Measurements from ENCODE around the gene XRCC3. TPM values are rescaled to one million over a fixed set of nuclear protein-coding genes. Genes with fewer than 3 reads are reported as not detected.

The XRCC3 gene
- total and polyA plus RNA-seq, 10 of the 15 experiments (the other 5 are each of a cell fraction or from before 2014, with no cell fraction given): 0.37 to 52.0 (median 26.8) TPM

DNA sequence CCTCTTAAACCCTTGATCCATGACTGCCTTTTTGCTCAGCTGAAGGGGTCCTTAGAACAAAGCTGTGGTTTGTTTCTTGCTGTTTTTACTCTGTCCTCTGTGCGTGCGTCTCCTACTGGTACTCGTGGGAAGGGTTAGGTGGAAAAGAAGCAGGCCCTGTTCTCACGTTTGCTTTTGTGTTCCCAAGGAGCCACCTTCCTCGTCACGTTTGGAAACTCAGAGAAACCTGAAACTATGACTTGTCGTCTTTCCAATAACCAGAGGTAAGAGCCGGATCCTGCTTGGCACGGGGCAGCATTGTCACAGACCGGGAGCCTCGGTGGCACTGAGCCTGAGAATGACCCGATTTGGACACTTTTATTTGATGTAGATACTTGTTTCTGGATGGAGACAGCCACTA lies 13.5 kb upstream of the XRCC3 start (continued):
- TF ChIP-seq HDGF (IDR thresholded peaks at IDR 0.05) (no peak), RELA (IDR thresholded peaks at IDR 0.05; ENCODE audit: borderline replicate concordance, partially characterized antibody) (no peak), ELK1 (IDR thresholded peaks at IDR 0.05; ENCODE audit: low read depth, low read length) (no peak), HCFC1 (IDR thresholded peaks at IDR 0.05; ENCODE audit: low read length) (no peak), ZSCAN29 (IDR thresholded peaks at IDR 0.05) (no peak), POLR2A (IDR thresholded peaks at IDR 0.05; ENCODE audit: low read depth, low read length) (no peak), SREBF1 (IDR thresholded peaks at IDR 0.05; ENCODE audit: low read length) (no peak), CBFB (IDR thresholded peaks at IDR 0.05; ENCODE audit: low read depth) (no peak)
- TF ChIP-seq, protein P1, sequence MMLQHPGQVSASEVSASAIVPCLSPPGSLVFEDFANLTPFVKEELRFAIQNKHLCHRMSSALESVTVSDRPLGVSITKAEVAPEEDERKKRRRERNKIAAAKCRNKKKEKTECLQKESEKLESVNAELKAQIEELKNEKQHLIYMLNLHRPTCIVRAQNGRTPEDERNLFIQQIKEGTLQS (IDR thresholded peaks at IDR 0.05; ENCODE audit: borderline replicate concordance, extremely low read depth, low read depth, low read length): no peak
- TF ChIP-seq, protein P2, sequence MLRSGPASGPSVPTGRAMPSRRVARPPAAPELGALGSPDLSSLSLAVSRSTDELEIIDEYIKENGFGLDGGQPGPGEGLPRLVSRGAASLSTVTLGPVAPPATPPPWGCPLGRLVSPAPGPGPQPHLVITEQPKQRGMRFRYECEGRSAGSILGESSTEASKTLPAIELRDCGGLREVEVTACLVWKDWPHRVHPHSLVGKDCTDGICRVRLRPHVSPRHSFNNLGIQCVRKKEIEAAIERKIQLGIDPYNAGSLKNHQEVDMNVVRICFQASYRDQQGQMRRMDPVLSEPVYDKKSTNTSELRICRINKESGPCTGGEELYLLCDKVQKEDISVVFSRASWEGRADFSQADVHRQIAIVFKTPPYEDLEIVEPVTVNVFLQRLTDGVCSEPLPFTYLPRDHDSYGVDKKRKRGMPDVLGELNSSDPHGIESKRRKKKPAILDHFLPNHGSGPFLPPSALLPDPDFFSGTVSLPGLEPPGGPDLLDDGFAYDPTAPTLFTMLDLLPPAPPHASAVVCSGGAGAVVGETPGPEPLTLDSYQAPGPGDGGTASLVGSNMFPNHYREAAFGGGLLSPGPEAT (IDR thresholded peaks at IDR 0.05; ENCODE audit: low read depth): no peak
- TF ChIP-seq, protein P3, sequence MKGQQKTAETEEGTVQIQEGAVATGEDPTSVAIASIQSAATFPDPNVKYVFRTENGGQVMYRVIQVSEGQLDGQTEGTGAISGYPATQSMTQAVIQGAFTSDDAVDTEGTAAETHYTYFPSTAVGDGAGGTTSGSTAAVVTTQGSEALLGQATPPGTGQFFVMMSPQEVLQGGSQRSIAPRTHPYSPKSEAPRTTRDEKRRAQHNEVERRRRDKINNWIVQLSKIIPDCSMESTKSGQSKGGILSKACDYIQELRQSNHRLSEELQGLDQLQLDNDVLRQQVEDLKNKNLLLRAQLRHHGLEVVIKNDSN (IDR thresholded peaks at IDR 0.05; ENCODE audit: borderline replicate concordance, extremely low read length, insufficient read depth, low read depth, low read length): no peak
- TF ChIP-seq, protein P4, sequence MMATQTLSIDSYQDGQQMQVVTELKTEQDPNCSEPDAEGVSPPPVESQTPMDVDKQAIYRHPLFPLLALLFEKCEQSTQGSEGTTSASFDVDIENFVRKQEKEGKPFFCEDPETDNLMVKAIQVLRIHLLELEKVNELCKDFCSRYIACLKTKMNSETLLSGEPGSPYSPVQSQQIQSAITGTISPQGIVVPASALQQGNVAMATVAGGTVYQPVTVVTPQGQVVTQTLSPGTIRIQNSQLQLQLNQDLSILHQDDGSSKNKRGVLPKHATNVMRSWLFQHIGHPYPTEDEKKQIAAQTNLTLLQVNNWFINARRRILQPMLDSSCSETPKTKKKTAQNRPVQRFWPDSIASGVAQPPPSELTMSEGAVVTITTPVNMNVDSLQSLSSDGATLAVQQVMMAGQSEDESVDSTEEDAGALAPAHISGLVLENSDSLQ (IDR thresholded peaks at IDR 0.05): no peak
